ENCODE data around the gene ASGR1.

ASGR1 gene

DNA sequence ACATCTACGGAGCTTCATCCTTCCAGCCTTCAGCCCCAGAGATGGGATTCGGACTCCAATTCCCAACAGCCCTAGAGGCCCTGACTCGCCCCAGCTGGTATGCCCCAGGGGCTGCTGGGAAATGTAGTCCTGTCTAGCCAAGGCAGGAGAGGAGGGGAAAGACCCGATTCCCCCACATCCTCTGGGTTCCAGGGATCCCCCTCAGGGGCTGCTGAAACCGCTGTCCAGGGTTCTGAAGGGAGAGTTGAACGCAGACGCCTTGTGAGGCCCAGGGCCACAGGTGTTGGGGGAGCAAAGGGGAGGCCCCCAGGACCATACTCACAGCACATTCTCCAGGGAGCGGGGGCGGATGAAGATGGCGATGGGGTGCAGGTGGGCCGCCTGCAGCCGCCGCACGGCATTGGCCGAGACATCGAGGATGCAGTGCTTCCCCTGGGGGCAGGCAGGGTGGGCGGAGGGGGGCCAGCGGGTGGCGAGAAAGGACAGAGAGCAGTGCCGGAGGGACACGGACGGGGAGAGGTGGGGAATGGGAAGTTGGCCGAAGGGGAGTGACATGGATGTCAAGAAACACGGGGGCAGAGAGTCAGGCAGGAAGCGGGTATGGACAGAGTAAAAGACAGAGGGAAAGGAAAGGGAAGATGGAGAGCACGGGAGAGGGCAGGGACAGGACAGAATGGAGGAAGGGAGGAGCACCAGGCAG lies 12.6 kb upstream of the ASGR1 start:
- H3K4me3 ChIP-seq (ENCODE audit: low read depth, low read length), result no peak overlapping the region
- ChIA-PET CTCF (interaction anchor here (0.6 to 1.0 kb wide), 3 partner anchors 14 to 1942 kb away, joined by 3 read pairs; no protein-coding TSS in a partner anchor), POLR2A (interaction anchor here (0.6 to 1.4 kb wide), 4 partner anchors 9 to 212 kb away, joined by 3 to 7 read pairs (median 3); partner anchors contain the start of gene TMEM256)
- no peak for TF ChIP-seq KLF7 (tag by site-specific recombination; IDR thresholded peaks at IDR 0.05; ENCODE audit: borderline replicate concordance)
- TF ChIP-seq, protein P1, sequence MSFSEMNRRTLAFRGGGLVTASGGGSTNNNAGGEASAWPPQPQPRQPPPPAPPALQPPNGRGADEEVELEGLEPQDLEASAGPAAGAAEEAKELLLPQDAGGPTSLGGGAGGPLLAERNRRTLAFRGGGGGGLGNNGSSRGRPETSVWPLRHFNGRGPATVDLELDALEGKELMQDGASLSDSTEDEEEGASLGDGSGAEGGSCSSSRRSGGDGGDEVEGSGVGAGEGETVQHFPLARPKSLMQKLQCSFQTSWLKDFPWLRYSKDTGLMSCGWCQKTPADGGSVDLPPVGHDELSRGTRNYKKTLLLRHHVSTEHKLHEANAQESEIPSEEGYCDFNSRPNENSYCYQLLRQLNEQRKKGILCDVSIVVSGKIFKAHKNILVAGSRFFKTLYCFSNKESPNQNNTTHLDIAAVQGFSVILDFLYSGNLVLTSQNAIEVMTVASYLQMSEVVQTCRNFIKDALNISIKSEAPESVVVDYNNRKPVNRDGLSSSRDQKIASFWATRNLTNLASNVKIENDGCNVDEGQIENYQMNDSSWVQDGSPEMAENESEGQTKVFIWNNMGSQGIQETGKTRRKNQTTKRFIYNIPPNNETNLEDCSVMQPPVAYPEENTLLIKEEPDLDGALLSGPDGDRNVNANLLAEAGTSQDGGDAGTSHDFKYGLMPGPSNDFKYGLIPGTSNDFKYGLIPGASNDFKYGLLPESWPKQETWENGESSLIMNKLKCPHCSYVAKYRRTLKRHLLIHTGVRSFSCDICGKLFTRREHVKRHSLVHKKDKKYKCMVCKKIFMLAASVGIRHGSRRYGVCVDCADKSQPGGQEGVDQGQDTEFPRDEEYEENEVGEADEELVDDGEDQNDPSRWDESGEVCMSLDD (tag by site-specific recombination; IDR thresholded peaks at IDR 0.05), result no peak
- peak; percentile 44 for TF ChIP-seq KLF1 (tag by site-specific recombination; IDR thresholded peaks at IDR 0.05)
- no peak for TF ChIP-seq ZNF16 (tag by site-specific recombination; IDR thresholded peaks at IDR 0.05; ENCODE audit: low read depth)
- peak; percentile 78; the same call in 1 of the 2 replicates for TF ChIP-seq KLF8 (tag by site-specific recombination; IDR thresholded peaks at IDR 0.05)
- TF ChIP-seq, protein P2, sequence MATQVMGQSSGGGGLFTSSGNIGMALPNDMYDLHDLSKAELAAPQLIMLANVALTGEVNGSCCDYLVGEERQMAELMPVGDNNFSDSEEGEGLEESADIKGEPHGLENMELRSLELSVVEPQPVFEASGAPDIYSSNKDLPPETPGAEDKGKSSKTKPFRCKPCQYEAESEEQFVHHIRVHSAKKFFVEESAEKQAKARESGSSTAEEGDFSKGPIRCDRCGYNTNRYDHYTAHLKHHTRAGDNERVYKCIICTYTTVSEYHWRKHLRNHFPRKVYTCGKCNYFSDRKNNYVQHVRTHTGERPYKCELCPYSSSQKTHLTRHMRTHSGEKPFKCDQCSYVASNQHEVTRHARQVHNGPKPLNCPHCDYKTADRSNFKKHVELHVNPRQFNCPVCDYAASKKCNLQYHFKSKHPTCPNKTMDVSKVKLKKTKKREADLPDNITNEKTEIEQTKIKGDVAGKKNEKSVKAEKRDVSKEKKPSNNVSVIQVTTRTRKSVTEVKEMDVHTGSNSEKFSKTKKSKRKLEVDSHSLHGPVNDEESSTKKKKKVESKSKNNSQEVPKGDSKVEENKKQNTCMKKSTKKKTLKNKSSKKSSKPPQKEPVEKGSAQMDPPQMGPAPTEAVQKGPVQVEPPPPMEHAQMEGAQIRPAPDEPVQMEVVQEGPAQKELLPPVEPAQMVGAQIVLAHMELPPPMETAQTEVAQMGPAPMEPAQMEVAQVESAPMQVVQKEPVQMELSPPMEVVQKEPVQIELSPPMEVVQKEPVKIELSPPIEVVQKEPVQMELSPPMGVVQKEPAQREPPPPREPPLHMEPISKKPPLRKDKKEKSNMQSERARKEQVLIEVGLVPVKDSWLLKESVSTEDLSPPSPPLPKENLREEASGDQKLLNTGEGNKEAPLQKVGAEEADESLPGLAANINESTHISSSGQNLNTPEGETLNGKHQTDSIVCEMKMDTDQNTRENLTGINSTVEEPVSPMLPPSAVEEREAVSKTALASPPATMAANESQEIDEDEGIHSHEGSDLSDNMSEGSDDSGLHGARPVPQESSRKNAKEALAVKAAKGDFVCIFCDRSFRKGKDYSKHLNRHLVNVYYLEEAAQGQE (tag by site-specific recombination; IDR thresholded peaks at IDR 0.05), result peak; percentile 91
- TF ChIP-seq, protein P3, sequence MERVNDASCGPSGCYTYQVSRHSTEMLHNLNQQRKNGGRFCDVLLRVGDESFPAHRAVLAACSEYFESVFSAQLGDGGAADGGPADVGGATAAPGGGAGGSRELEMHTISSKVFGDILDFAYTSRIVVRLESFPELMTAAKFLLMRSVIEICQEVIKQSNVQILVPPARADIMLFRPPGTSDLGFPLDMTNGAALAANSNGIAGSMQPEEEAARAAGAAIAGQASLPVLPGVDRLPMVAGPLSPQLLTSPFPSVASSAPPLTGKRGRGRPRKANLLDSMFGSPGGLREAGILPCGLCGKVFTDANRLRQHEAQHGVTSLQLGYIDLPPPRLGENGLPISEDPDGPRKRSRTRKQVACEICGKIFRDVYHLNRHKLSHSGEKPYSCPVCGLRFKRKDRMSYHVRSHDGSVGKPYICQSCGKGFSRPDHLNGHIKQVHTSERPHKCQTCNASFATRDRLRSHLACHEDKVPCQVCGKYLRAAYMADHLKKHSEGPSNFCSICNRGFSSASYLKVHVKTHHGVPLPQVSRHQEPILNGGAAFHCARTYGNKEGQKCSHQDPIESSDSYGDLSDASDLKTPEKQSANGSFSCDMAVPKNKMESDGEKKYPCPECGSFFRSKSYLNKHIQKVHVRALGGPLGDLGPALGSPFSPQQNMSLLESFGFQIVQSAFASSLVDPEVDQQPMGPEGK (tag by site-specific recombination; IDR thresholded peaks at IDR 0.05), result peak; percentile 18; the same call in 1 of the 2 replicates
- peak; percentile 44; the same call in 1 of the 2 replicates for TF ChIP-seq ZNF335 (tag by site-specific recombination; conservative IDR thresholded peaks at IDR 0.05)
- no peak for TF ChIP-seq ZNF146 (tag by site-specific recombination; IDR thresholded peaks at IDR 0.05)
- TF ChIP-seq ZNF473 (tag by site-specific recombination; IDR thresholded peaks at IDR 0.05), result no peak
- TF ChIP-seq ZNF76 (tag by site-specific recombination; IDR thresholded peaks at IDR 0.05; ENCODE audit: borderline replicate concordance, low read depth), result peak; percentile 91
- TF ChIP-seq SP3 (tag by site-specific recombination; IDR thresholded peaks at IDR 0.05), result peak; percentile 42; the same call in 1 of the 2 replicates
- no peak for TF ChIP-seq ZFP69B (tag by site-specific recombination; IDR thresholded peaks at IDR 0.05)
- TF ChIP-seq, protein P4, sequence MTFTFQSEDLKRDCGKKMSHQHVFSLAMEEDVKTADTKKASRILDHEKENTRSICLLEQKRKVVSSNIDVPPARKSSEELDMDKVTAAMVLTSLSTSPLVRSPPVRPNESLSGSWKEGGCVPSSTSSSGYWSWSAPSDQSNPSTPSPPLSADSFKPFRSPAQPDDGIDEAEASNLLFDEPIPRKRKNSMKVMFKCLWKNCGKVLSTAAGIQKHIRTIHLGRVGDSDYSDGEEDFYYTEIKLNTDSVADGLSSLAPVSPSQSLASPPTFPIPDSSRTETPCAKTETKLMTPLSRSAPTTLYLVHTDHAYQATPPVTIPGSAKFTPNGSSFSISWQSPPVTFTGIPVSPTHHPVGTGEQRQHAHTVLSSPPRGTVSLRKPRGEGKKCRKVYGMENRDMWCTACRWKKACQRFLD (tag by site-specific recombination; IDR thresholded peaks at IDR 0.05), result no peak
- no peak for TF ChIP-seq ZNF202 (tag by site-specific recombination; IDR thresholded peaks at IDR 0.05; ENCODE audit: borderline replicate concordance)
- TF ChIP-seq SCRT2 (tag by site-specific recombination; IDR thresholded peaks at IDR 0.05), result peak; percentile 67
- TF ChIP-seq, protein P5, sequence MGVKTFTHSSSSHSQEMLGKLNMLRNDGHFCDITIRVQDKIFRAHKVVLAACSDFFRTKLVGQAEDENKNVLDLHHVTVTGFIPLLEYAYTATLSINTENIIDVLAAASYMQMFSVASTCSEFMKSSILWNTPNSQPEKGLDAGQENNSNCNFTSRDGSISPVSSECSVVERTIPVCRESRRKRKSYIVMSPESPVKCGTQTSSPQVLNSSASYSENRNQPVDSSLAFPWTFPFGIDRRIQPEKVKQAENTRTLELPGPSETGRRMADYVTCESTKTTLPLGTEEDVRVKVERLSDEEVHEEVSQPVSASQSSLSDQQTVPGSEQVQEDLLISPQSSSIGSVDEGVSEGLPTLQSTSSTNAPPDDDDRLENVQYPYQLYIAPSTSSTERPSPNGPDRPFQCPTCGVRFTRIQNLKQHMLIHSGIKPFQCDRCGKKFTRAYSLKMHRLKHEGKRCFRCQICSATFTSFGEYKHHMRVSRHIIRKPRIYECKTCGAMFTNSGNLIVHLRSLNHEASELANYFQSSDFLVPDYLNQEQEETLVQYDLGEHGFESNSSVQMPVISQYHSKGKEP (tag by site-specific recombination; IDR thresholded peaks at IDR 0.05), result no peak
- TF ChIP-seq ZNF302 (tag by site-specific recombination; IDR thresholded peaks at IDR 0.05; ENCODE audit: low read depth), result no peak
- no peak for TF ChIP-seq TCF7L2 (IDR thresholded peaks at IDR 0.05; ENCODE audit: borderline replicate concordance, low read depth, low read length)
- TF ChIP-seq, protein P6, sequence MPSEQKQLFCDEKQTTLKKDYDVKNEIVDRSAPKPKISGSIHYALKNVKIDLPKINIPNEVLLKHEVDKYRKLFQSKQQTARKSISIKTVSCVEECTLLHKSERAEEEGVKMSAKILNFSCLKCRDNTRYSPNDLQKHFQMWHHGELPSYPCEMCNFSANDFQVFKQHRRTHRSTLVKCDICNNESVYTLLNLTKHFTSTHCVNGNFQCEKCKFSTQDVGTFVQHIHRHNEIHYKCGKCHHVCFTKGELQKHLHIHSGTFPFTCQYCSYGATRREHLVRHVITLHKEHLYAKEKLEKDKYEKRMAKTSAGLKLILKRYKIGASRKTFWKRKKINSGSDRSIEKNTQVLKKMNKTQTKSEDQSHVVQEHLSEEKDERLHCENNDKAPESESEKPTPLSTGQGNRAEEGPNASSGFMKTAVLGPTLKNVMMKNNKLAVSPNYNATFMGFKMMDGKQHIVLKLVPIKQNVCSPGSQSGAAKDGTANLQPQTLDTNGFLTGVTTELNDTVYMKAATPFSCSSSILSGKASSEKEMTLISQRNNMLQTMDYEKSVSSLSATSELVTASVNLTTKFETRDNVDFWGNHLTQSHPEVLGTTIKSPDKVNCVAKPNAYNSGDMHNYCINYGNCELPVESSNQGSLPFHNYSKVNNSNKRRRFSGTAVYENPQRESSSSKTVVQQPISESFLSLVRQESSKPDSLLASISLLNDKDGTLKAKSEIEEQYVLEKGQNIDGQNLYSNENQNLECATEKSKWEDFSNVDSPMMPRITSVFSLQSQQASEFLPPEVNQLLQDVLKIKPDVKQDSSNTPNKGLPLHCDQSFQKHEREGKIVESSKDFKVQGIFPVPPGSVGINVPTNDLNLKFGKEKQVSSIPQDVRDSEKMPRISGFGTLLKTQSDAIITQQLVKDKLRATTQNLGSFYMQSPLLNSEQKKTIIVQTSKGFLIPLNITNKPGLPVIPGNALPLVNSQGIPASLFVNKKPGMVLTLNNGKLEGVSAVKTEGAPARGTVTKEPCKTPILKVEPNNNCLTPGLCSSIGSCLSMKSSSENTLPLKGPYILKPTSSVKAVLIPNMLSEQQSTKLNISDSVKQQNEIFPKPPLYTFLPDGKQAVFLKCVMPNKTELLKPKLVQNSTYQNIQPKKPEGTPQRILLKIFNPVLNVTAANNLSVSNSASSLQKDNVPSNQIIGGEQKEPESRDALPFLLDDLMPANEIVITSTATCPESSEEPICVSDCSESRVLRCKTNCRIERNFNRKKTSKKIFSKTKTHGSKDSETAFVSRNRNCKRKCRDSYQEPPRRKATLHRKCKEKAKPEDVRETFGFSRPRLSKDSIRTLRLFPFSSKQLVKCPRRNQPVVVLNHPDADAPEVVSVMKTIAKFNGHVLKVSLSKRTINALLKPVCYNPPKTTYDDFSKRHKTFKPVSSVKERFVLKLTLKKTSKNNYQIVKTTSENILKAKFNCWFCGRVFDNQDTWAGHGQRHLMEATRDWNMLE (tag by site-specific recombination; conservative IDR thresholded peaks at IDR 0.05; ENCODE audit: low read depth), result no peak

More for the DNA sequence above, 12.6 kb upstream of the ASGR1 start:
- Histone ChIP-seq H3K4me1 (ENCODE audit: control insufficient read depth, insufficient read depth, low read length) (no peaks in the 10 kb centered on the region), H3K36me3 (ENCODE audit: control insufficient read depth in 2 of 2, insufficient read depth in 1 of 2, low read length in 2 of 2) (peaks cover 0 to 52% of the 10 kb centered on the region in 2 experiments; a peak in 2 of 3 replicates), H3K27ac (ENCODE audit: extremely low read depth, low read depth, low read length) (no peak overlapping the region), H3K9me3 (ENCODE audit: control insufficient read depth, insufficient read depth, low read depth, low read length) (no peaks in the 10 kb centered on the region)

Measured in HEK293 (cell line).